Right lobe of liver (tissue), 4 donors: ENCODE results near the gene ARHGEF10L.

Source experiments
- POLR2A ChIP-seq: fragments of 450-650 bp; IDR thresholded peaks from one replicate; pipeline ENCODE4 v1.6.1; 2017; ENCODE audit warnings: antibody characterized with exemption, mild to moderate bottlenecking
- TF ChIP-seq, protein P1 (sequence below), 4 donors: fragments of 200-600 bp in 3 of 4; fragments of 450-650 bp in 1 of 4; IDR thresholded peaks; one replicate each; pipeline versions ENCODE4 v1.5.1 to v1.8.0; 2016 to 2022; ENCODE audit warnings: antibody characterized with exemption in 4 of 4, mild to moderate bottlenecking in 2 of 4
- donor health status: DM: no; HTN: no; CAD: no.
- donor health status: DM: no; HTN: no; CAD: no.
- donor health status: DM: no; HTN: yes; CAD: no.

DNA sequence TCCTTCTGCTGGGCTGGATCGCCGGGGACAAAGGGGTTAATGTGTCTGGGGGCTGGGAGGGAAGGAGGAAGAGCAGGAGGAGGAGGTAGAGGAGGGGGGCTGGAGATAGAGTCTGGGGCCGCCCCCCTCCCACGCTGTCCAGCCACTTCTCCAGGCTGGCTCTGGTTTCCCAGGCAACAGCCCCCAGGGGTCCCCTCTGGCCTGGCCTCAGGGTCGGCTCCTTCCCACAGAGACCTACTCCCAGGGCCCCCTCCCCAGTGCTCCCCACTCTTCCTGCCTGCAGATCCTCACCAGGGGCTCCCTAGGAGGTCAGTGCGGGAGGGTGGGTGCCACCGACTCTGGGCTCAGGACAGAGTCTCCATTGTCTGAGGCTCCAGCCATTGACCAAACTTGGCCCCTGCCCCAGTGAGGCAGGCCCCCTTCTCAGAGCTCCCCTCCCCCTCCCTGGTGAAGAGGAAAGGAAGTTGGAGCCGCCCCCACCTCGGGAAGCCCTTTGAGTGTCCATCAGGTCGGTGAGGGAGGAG, 34.1 kb downstream of the ARHGEF10L start:
- TF ChIP-seq, protein P1, sequence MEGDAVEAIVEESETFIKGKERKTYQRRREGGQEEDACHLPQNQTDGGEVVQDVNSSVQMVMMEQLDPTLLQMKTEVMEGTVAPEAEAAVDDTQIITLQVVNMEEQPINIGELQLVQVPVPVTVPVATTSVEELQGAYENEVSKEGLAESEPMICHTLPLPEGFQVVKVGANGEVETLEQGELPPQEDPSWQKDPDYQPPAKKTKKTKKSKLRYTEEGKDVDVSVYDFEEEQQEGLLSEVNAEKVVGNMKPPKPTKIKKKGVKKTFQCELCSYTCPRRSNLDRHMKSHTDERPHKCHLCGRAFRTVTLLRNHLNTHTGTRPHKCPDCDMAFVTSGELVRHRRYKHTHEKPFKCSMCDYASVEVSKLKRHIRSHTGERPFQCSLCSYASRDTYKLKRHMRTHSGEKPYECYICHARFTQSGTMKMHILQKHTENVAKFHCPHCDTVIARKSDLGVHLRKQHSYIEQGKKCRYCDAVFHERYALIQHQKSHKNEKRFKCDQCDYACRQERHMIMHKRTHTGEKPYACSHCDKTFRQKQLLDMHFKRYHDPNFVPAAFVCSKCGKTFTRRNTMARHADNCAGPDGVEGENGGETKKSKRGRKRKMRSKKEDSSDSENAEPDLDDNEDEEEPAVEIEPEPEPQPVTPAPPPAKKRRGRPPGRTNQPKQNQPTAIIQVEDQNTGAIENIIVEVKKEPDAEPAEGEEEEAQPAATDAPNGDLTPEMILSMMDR (IDR thresholded peaks at IDR 0.05) = no peak
- no peak for TF ChIP-seq POLR2A
